K562 (cell line): Measurements from ENCODE around the gene DTWD2. TPM values are rescaled to one million over a fixed set of nuclear protein-coding genes. Genes with fewer than 3 reads are reported as not detected.

Experiments
- ATAC-seq: fragments of 200-7000 bp; cut with Tn5 transposase; 3 replicates; pipeline ENCODE4 v1.9.1; 2020; ENCODE audit warnings: moderate library complexity
- BruUV-seq: library from RNA; stranded (reverse); fragments of 400-500 nt; replicated peaks from 2 replicates; lab custom pipeline; 2021; lab: Mats Ljungman, UMichigan
- CTCF ChIA-PET: fragments of 300-600 bp; formaldehyde crosslinking; extraction: SDS; loops from one replicate; lab custom pipeline; 2021; ENCODE audit warnings: low intra/inter-chr PET ratio; lab: Yijun Ruan, JAX
- POLR2A ChIA-PET: fragments of 300-600, 350-650 bp; sonication (Branson Sonifier 250); formaldehyde crosslinking; extraction: SDS; loops from one replicate; lab custom pipeline; 2021; ENCODE audit warnings: antibody characterized with exemption, inconsistent platforms; lab: Yijun Ruan, JAX
- DNase-seq, 4 experiments: peaks; one replicate each; pipeline versions ENCODE4 v3.0.0 to v3.0.0-alpha.2; 2011 to 2018; ENCODE audit warnings: low spot score in 3 of 4, mixed read lengths in 3 of 4; ENCODE audit errors: extremely low read depth in 1 of 4
- FAIRE-seq: peaks from 2 replicates; lab custom pipeline; 2011; peaks lifted over from hg19 to GRCh38; lab: Jason Lieb, UNC
- H2AFZ ChIP-seq: 2 replicates; pipeline ENCODE4 v1.6.0; 2011; ENCODE audit warnings: low read depth, low read length, control low read depth, inconsistent platforms
- H3K27ac ChIP-seq: fragments of 200-600 bp; 3 replicates; pipeline ENCODE4 v1.8.0; 2011; ENCODE audit warnings: low read depth, mild to moderate bottlenecking, control low read depth, inconsistent platforms, low read length, moderate library complexity, mixed read lengths; ENCODE audit errors: extremely low read depth
- H3K27me3 ChIP-seq, 2 experiments: fragments of 300-600 bp in 1 of 2; 2 replicates in 1 of 2; 3 replicates in 1 of 2; pipeline versions ENCODE4 v1.6.0 to v1.8.0; 2011; ENCODE audit warnings: inconsistent platforms in 2 of 2, low read length in 2 of 2, mild to moderate bottlenecking in 1 of 2, mixed read lengths in 1 of 2, moderate library complexity in 1 of 2; ENCODE audit not compliant: control insufficient read depth in 2 of 2, insufficient read depth in 2 of 2
- H3K36me3 ChIP-seq: fragments of 300-600 bp; 3 replicates; pipeline ENCODE4 v1.8.0; 2011; ENCODE audit warnings: mild to moderate bottlenecking, low read length, inconsistent platforms; ENCODE audit not compliant: control insufficient read depth, insufficient read depth
- H3K4me1 ChIP-seq, 2 experiments: fragments of 200-600 bp in 1 of 2; replicated peaks in 1 of 2; 2 replicates in 1 of 2; 3 replicates in 1 of 2; pipeline versions ENCODE4 v1.5.1 to v1.8.0; 2011; ENCODE audit warnings: inconsistent platforms in 2 of 2, low read length in 2 of 2, mild to moderate bottlenecking in 1 of 2, mixed read lengths in 1 of 2, moderate library complexity in 1 of 2; ENCODE audit not compliant: control insufficient read depth in 2 of 2, insufficient read depth in 2 of 2
- H3K4me2 ChIP-seq: 2 replicates; pipeline ENCODE4 v1.6.1; 2011; ENCODE audit warnings: low read length, control low read depth, inconsistent platforms, mixed read lengths; ENCODE audit not compliant: insufficient read depth
- H3K4me3 ChIP-seq: fragments of 200-600 bp; sonication (generic), shearing (Covaris generic); 2 replicates; pipeline ENCODE4 v1.5.1; 2016; ENCODE audit warnings: control low read depth, inconsistent platforms
- H3K79me2 ChIP-seq: fragments of 200-600 bp; 3 replicates; pipeline ENCODE4 v1.8.0; 2011; ENCODE audit warnings: low read length, inconsistent platforms; ENCODE audit not compliant: control insufficient read depth, insufficient read depth
- H3K9ac ChIP-seq, 2 experiments: 2 replicates each; pipeline versions ENCODE4 v1.6.0 to v1.6.1; 2011; ENCODE audit warnings: low read depth in 2 of 2, low read length in 2 of 2, control low read depth in 1 of 2, inconsistent platforms in 1 of 2, mild to moderate bottlenecking in 1 of 2, mixed read lengths in 1 of 2; ENCODE audit not compliant: insufficient read depth in 1 of 2
- H3K9me1 ChIP-seq: one replicate; pipeline ENCODE4 v1.6.0; 2011; ENCODE audit warnings: inconsistent platforms, mild to moderate bottlenecking, low read length, moderate library complexity; ENCODE audit not compliant: control insufficient read depth, insufficient read depth
- H3K9me3 ChIP-seq: replicated peaks from 2 replicates; pipeline ENCODE4 v1.5.1; 2011; ENCODE audit warnings: low read depth, low read length, inconsistent platforms; ENCODE audit not compliant: control insufficient read depth, insufficient read depth
- H4K20me1 ChIP-seq: replicated peaks from 2 replicates; pipeline ENCODE4 v1.6.1; 2011; ENCODE audit warnings: low read length, inconsistent platforms, mixed read lengths; ENCODE audit not compliant: control insufficient read depth, insufficient read depth
- ARID1B ChIP-seq: fragments of 450-650 bp; IDR thresholded peaks from 2 replicates; pipeline ENCODE4 v1.6.1; 2016; ENCODE audit warnings: antibody characterized with exemption, mild to moderate bottlenecking, inconsistent platforms
- C11orf30 ChIP-seq: fragments of 450-650 bp; IDR thresholded peaks from 2 replicates; pipeline ENCODE4 v1.6.1; 2016; ENCODE audit warnings: low read depth, mild to moderate bottlenecking
- CHAMP1 ChIP-seq: fragments of 450-650 bp; IDR thresholded peaks from 2 replicates; pipeline ENCODE4 v1.6.1; 2016; ENCODE audit warnings: mild to moderate bottlenecking
- CTCFL ChIP-seq: IDR thresholded peaks from 2 replicates; pipeline ENCODE4 v1.6.1; 2011; ENCODE audit warnings: borderline replicate concordance, low read depth, mild to moderate bottlenecking, moderate library complexity, low read length; ENCODE audit not compliant: insufficient read depth, poor library complexity, severe bottlenecking
- EWSR1 ChIP-seq: fragments of 450-650 bp; IDR thresholded peaks from 2 replicates; pipeline ENCODE4 v1.6.1; 2018; ENCODE audit warnings: borderline replicate concordance, mild to moderate bottlenecking, low read depth, moderate library complexity; ENCODE audit not compliant: partially characterized antibody
- KDM1A ChIP-seq, 2 experiments: fragments of 450-650 bp; IDR thresholded peaks; 2 replicates each; pipeline ENCODE4 v1.6.1; 2016; ENCODE audit warnings: mild to moderate bottlenecking in 2 of 2
- MCM5 ChIP-seq: fragments of 450-650 bp; IDR thresholded peaks from 2 replicates; pipeline ENCODE4 v1.6.1; 2016; ENCODE audit warnings: low read depth
- PHF21A ChIP-seq: fragments of 450-650 bp; IDR thresholded peaks from 2 replicates; pipeline ENCODE4 v1.6.1; 2017; ENCODE audit warnings: low read depth, borderline replicate concordance
- PKNOX1 ChIP-seq: fragments of 450-650 bp; IDR thresholded peaks from 2 replicates; pipeline ENCODE4 v1.6.1; 2016
- SLC30A9 ChIP-seq: fragments of 250-450 bp; sonication (Bioruptor Pico); IDR thresholded peaks from 2 replicates; pipeline ENCODE4 v1.8.0; 2022; ENCODE audit warnings: mild to moderate bottlenecking, moderate library complexity
- SMARCE1 ChIP-seq: fragments of 450-650 bp; IDR thresholded peaks from 2 replicates; pipeline ENCODE4 v1.7.1; 2016; ENCODE audit warnings: mild to moderate bottlenecking
- SNRNP70 ChIP-seq: fragments of 200-400 bp; formaldehyde crosslinking; optimal IDR thresholded peaks from 2 replicates; pipeline ENCODE3; 2017; ENCODE audit warnings: low read depth, low read length
- TAF15 ChIP-seq: fragments of 200-400 bp; formaldehyde crosslinking; IDR thresholded peaks from 2 replicates; pipeline ENCODE4 v1.6.1; 2017; ENCODE audit warnings: mild to moderate bottlenecking, low read depth, low read length, moderate library complexity
- TCF3 ChIP-seq: sonication (generic); formaldehyde crosslinking; IDR thresholded peaks from 2 replicates; pipeline ENCODE4 v1.4.0; 2020; ENCODE audit warnings: mild to moderate bottlenecking, missing genetic modification reagents
- TCF7 ChIP-seq: sonication (generic); IDR thresholded peaks from 2 replicates; pipeline ENCODE4 v1.6.1; 2016; ENCODE audit warnings: antibody characterized with exemption, borderline replicate concordance
- TOE1 ChIP-seq, 2 experiments: fragments of 450-650 bp in 1 of 2; sonication (generic) in 1 of 2; formaldehyde crosslinking in 1 of 2; IDR thresholded peaks; 2 replicates each; pipeline versions ENCODE4 v1.7.1 to v1.8.0; 2016 to 2022; ENCODE audit warnings: borderline replicate concordance in 2 of 2, mild to moderate bottlenecking in 2 of 2, antibody characterized with exemption in 1 of 2, inconsistent platforms in 1 of 2, low read depth in 1 of 2, missing genetic modification reagents in 1 of 2, moderate library complexity in 1 of 2
- ZZZ3 ChIP-seq: fragments of 450-650 bp; IDR thresholded peaks from 2 replicates; pipeline ENCODE4 v1.6.1; 2016; ENCODE audit warnings: antibody characterized with exemption, mild to moderate bottlenecking, moderate library complexity
- WGBS: fragments of 100-300 bp; shearing (Covaris generic); methylation state at CpG from one replicate; pipeline ENCODE4 v1.1.6; 2016; ENCODE audit warnings: low coverage, mixed read lengths; ENCODE audit not compliant: insufficient coverage; ENCODE audit errors: missing lambda C conversion rate; 5-methylcytosine and 5-hydroxymethylcytosine counted together
- in situ Hi-C: fragments of 300-500 bp; cut with MboI; formaldehyde crosslinking; loops from 4 replicates; pipeline ENCODE4 v1.15.0; 2018; ENCODE audit warnings: inconsistent platforms, mixed read lengths
- intact Hi-C: fragments of 100-400 bp; cut with micrococcal nuclease; formaldehyde crosslinking; loops from 2 replicates; pipeline ENCODE4 v1.14.2; 2022
- polyA plus RNA-seq, 8 experiments: library from polyadenylated mRNA; depleted of rRNA in 4 of 8; stranded (reverse) in 5 of 8; unstranded in 3 of 8; fragments of >200 nt; fragmentation: Nextera tagmentation in 2 of 8; fragmentation: Illumina TruSeq in 1 of 8; extraction: Ambion mirVana in 2 of 8; extraction: Trizol in 1 of 8; gene quantifications; 2 replicates each; pipeline versions ENCODE4 v1.2.1 to v1.2.3, GENCODE V29; 2011 to 2014; ENCODE audit warnings: inconsistent platforms in 1 of 8, missing spikeins in 1 of 8
- total RNA-seq, 7 experiments: library from RNA; depleted of rRNA in 6 of 7; stranded (reverse); fragments of >200 nt in 6 of 7; fragmentation: Illumina TruSeq in 2 of 7; extraction: Trizol in 2 of 7; gene quantifications; 2 replicates each; pipeline versions ENCODE4 v1.2.1 to v1.2.3, GENCODE V29; 2011 to 2021; ENCODE audit warnings: low replicate concordance in 1 of 7

DTWD2 gene
- total and polyA plus RNA-seq, 9 of the 15 experiments (the other 6 are each of a cell fraction or from before 2014, with no cell fraction given): 0.99 to 10.8 (median 4.1) TPM

- H2AFZ ChIP-seq: no peak overlapping the region
- no peaks in the 10 kb centered on the region; a peak in 1 of 5 replicates for H3K4me1 ChIP-seq
- no peaks in the 10 kb centered on the region for H3K79me2 ChIP-seq
- H3K9me1 ChIP-seq: no peaks in the 10 kb centered on the region
- in situ Hi-C loops: no loop called here
- ATAC-seq (peak; percentile 81), FAIRE-seq (no peak), DNase-seq (peak; percentile 13 to 58 (median 25))
- no peak overlapping the region for H3K4me3 ChIP-seq
- no peaks in the 10 kb centered on the region for H3K27me3 ChIP-seq
- no peaks in the 10 kb centered on the region for H3K9me3 ChIP-seq
- no peaks in the 10 kb centered on the region for H3K36me3 ChIP-seq
- H3K27ac ChIP-seq: no peak overlapping the region
- WGBS: 13% methylated on average over 4 of the region's 4 CpGs
- no peak overlapping the region for H3K9ac ChIP-seq
- no TSS peak for BruUV-seq
- intact Hi-C loops: no loop called here
- CTCF ChIA-PET: no interaction called here
- H4K20me1 ChIP-seq: no peaks in the 10 kb centered on the region
- no peak overlapping the region for H3K4me2 ChIP-seq
- POLR2A ChIA-PET: interaction anchor here (1.0 kb wide), 1 partner anchor 16 kb away, joined by 3 read pairs; no protein-coding TSS in a partner anchor
- TF ChIP-seq C11orf30: no peak
- no peak for TF ChIP-seq SLC30A9 (CRISPR knock-in tag)
- TF ChIP-seq TCF3 (CRISPR knock-in tag): no peak
- peak; percentile 72; the same call in 1 of the 2 replicates for TF ChIP-seq PHF21A
- TF ChIP-seq TCF7: no peak
- TF ChIP-seq CHAMP1: peak; percentile 36; the same call in 1 of the 2 replicates
- no peak for TF ChIP-seq TOE1 (IDR thresholded peaks at IDR 0.05; ENCODE audit: borderline replicate concordance)
- no peak for TF ChIP-seq TOE1 (CRISPR knock-in tag; IDR thresholded peaks at IDR 0.05; ENCODE audit: borderline replicate concordance, low read depth)
- no peak for TF ChIP-seq TAF15
- TF ChIP-seq PKNOX1: peak; percentile 37
- no peak for TF ChIP-seq CTCFL
- peak in 1 of 2 experiments; percentile 47; a peak in 1 of 4 replicates for TF ChIP-seq KDM1A (IDR thresholded peaks at IDR 0.05)
- no peak for TF ChIP-seq EWSR1
- no peak for TF ChIP-seq SNRNP70
- TF ChIP-seq ZZZ3: no peak
- TF ChIP-seq MCM5: no peak
- TF ChIP-seq SMARCE1: peak; percentile 52; the same call in 1 of the 2 replicates
- peak; percentile 46; the same call in 1 of the 2 replicates for TF ChIP-seq ARID1B
Measured at GRCh38 chr5:119031905-119032304, 43.6 kb upstream of the DTWD2 start.
